LNCAP (cell line): ENCODE results near the gene RHBDL2.

Experiments used
- CTCF ChIP-seq: fragments of 450-650 bp; IDR thresholded peaks from 2 replicates; pipeline ENCODE4 v1.5.1; 2017; ENCODE audit warnings: mild to moderate bottlenecking

The RHBDL2 gene

GRCh38 chr1:38962113-38962512, 20.5 kb upstream of the RHBDL2 start:
- no peak for TF ChIP-seq CTCF

GRCh38 chr1:38958967-38959366, 17.3 kb upstream of the RHBDL2 start:
- no peak for TF ChIP-seq CTCF

GRCh38 chr1:38953433-38953860, 11.8 kb upstream of the RHBDL2 start:
- TF ChIP-seq CTCF: no peak

- TF ChIP-seq CTCF: no peak
Observed at GRCh38 chr1:38950553-38950952, 8.9 kb upstream of the RHBDL2 start.

- TF ChIP-seq CTCF: no peak
Observed at GRCh38 chr1:38944547-38944946, 2.9 kb upstream of the RHBDL2 start.

- TF ChIP-seq CTCF: no peak
Observed at GRCh38 chr1:38942664-38943428, 1.2 kb upstream of the RHBDL2 start.

GRCh38 chr1:38941093-38941492, 537 bp downstream of the RHBDL2 start:
- TF ChIP-seq CTCF: no peak
